ENCODE results near the gene CDK14. TPM values are rescaled to one million over a fixed set of nuclear protein-coding genes. Genes with fewer than 3 reads are reported as not detected.

CDK14 gene
- total and polyA plus RNA-seq, 4 donors: 4.2 to 12.4 (median 7.4) TPM

GRCh38 chr7:90669492-90669891 lies 73.4 kb downstream of the CDK14 start (continued):
- TF ChIP-seq SP1 (IDR thresholded peaks at IDR 0.05): no peak
- TF ChIP-seq EGR1 (IDR thresholded peaks at IDR 0.05; ENCODE audit: low read depth in 2 of 2): no peak

GRCh38 chr7:90671571-90671970 lies 75.5 kb downstream of the CDK14 start:
- TF ChIP-seq RAD21 (IDR thresholded peaks at IDR 0.05) (no peak), ZBTB33 (IDR thresholded peaks at IDR 0.05) (no peak), RXRA (IDR thresholded peaks at IDR 0.05) (no peak), GABPA (IDR thresholded peaks at IDR 0.05 in 1 of 2, conservative IDR thresholded peaks at IDR 0.05 in 1 of 2) (no peak), SP1 (IDR thresholded peaks at IDR 0.05) (no peak), TAF1 (conservative IDR thresholded peaks at IDR 0.05) (no peak)
- Histone ChIP-seq H3K27me3 (ENCODE audit: control insufficient read depth in 4 of 4, insufficient read depth in 4 of 4, low read length in 3 of 4) (no peaks in the 10 kb centered on the region), H3K36me3 (ENCODE audit: control insufficient read depth in 4 of 4, insufficient read depth in 3 of 4, low read depth in 1 of 4, low read length in 3 of 4) (no peaks in the 10 kb centered on the region), H3K27ac (ENCODE audit: low read depth in 1 of 2, low read length in 2 of 2) (no peak overlapping the region), H3K4me3 (ENCODE audit: low read depth in 1 of 3, low read length in 3 of 3) (no peak overlapping the region), H3K4me1 (ENCODE audit: control insufficient read depth in 4 of 4, insufficient read depth in 4 of 4, low read length in 3 of 4) (peaks cover under 1 to 7% (median 4%) of the 10 kb centered on the region in 4 donors), H3K9ac (ENCODE audit: low read depth in 1 of 2, low read length in 2 of 2) (no peak overlapping the region), H3K9me3 (ENCODE audit: control insufficient read depth in 4 of 4, low read length in 3 of 4) (no peaks in the 10 kb centered on the region)
- DNase-seq (ENCODE audit: low spot score): no peak
- WGBS: 81% methylated on average over 2 of the region's 2 CpGs

- 92% methylated on average over 2 of the region's 2 CpGs for WGBS
- TF ChIP-seq CTCF (IDR thresholded peaks at IDR 0.05; ENCODE audit: low read depth, low read length, missing input control) (no peak), RXRA (IDR thresholded peaks at IDR 0.05) (no peak), MAX (IDR thresholded peaks at IDR 0.05) (no peak), ZBTB33 (IDR thresholded peaks at IDR 0.05) (no peak), FOXA1 (IDR thresholded peaks at IDR 0.05) (no peak), JUND (IDR thresholded peaks at IDR 0.05) (no peak), RAD21 (IDR thresholded peaks at IDR 0.05) (no peak), ATF3 (IDR thresholded peaks at IDR 0.05) (no peak), HNF4A (conservative IDR thresholded peaks at IDR 0.05) (no peak), HNF4G (IDR thresholded peaks at IDR 0.05) (no peak), TAF1 (conservative IDR thresholded peaks at IDR 0.05) (no peak), FOXA2 (IDR thresholded peaks at IDR 0.05) (no peak), GABPA (IDR thresholded peaks at IDR 0.05 in 1 of 2, conservative IDR thresholded peaks at IDR 0.05 in 1 of 2) (no peak), SP1 (IDR thresholded peaks at IDR 0.05) (no peak), EGR1 (IDR thresholded peaks at IDR 0.05; ENCODE audit: low read depth in 2 of 2) (no peak), YY1 (IDR thresholded peaks at IDR 0.05) (no peak), REST (IDR thresholded peaks at IDR 0.05) (no peak), NR2F2 (IDR thresholded peaks at IDR 0.05) (no peak)
- Histone ChIP-seq H3K27ac (ENCODE audit: low read depth in 1 of 2, low read length in 2 of 2) (no peak overlapping the region), H3K36me3 (ENCODE audit: control insufficient read depth in 4 of 4, insufficient read depth in 3 of 4, low read depth in 1 of 4, low read length in 3 of 4) (no peaks in the 10 kb centered on the region), H3K9ac (ENCODE audit: low read depth in 1 of 2, low read length in 2 of 2) (no peak overlapping the region), H3K4me1 (ENCODE audit: control insufficient read depth in 4 of 4, insufficient read depth in 4 of 4, low read length in 3 of 4) (peaks cover 0 to 7% (median 4%) of the 10 kb centered on the region in 4 donors), H3K27me3 (ENCODE audit: control insufficient read depth in 4 of 4, insufficient read depth in 4 of 4, low read length in 3 of 4) (no peaks in the 10 kb centered on the region), H3K4me3 (ENCODE audit: low read depth in 1 of 3, low read length in 3 of 3) (no peak overlapping the region), H3K9me3 (ENCODE audit: control insufficient read depth in 4 of 4, low read length in 3 of 4) (no peaks in the 10 kb centered on the region)
- no peak for DNase-seq (ENCODE audit: low spot score)
These were observed 76.1 kb downstream of the CDK14 start for GRCh38 chr7:90672210-90672609.
